HG03175 (cell line): ENCODE results near the gene EIF1AD.
A peak's percentile ranks its signal among the peaks of the same experiment; 100 is the strongest.
"Not testable (repeated sequence)": the region's sequence is repeated elsewhere in the genome, so short reads cannot be mapped to it uniquely, and the experiment has no call there.

Source experiments
- ATAC-seq: cut with Tn5 transposase; IDR thresholded peaks from one replicate; pipeline ENCODE4 v1.9.1; 2021; ENCODE audit warnings: mild to moderate bottlenecking, moderate library complexity; ENCODE audit not compliant: unreplicated experiment

The EIF1AD gene

DNA sequence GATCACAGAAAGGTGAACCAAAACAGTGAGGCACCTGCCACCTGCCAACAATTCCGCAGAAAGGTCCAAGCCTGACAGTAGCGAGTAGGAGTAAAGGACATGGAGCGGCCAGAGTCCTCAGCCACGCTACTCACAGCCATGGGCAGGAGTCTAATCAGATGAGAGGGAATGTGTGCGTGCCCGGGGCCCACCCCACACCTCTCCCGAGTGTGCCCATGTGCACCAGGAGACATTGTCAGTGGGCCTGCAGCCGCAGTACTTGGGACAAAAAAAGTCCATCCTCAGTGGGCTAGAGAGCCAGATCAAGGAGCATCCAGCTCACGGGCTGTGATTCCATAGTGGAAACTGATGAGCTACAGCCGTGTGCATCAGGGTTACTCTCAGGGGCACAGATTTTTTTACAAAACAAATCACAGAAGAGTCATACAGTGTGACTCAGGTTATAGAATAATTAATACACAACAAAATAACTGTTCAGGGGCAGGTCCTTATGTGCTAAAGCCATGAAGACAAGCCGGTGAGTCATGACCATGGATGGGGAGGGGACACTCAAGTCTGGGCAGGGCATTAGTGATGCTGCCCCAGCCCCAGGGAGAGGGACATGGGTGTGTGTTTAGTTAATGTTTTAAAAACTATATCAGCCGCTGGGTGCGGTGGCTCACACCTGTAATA, 28.4 kb downstream of the EIF1AD start:
- no peak for ATAC-seq

DNA sequence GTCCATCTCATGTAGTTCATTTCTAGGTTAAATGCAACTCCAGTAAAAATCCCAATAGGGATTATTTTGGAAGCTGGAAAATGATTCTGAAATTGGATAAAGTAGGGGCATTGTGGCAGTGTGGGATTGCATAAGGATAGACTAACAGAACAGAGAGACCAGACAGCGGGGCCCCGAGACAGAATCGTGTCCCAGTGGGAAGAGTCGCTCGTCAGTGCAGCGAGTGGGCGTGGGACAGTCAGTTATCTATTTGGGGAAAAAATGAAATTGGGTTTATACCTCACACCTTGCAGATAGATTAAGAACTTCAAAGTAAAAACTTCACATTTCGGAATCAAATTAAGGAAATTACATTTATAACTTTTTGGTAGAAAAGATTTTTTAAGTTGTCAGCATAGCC, 29.8 kb downstream of the EIF1AD start:
- ATAC-seq, result no peak

DNA sequence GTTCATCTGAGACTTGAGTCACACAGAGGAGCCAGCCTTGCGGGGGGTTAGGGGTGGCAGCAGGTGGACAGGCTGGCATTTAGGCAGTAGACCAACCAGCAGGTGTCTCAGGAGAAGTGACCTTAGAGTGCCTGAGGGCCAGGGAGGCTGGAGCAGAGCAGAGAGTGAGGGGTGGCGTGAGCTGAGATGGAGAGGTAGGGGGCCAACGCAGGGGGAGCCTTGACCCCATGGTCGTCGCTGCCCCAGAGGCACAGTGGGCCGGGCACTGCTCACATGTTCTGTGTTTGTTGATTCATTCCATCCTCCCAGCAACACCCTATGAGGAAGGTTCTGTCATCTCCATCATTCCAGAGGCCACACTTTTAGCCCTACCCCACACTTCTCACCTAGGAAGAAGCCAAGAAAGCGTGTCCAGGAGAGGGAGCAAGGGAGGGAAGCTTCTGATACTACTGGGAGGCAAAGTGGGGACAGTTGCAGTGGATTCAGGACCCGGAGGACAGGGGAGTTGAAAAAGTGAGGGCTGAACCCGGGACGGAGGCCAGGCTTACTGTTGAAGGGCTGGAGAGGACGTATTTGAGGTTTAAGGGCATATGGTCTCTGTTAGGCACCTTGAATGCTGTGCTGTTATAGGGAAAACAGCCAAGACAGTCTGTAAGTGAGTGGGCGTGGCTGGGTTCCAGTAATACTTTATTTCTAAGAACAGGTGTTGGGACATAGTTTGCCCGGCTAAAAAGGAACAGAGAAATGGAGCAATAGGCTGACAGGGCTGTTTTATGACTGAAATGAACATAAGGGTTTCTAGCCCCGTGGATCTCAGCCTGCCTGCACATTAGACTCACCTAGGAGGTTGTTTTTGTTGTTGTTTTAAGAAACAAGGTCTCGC, 33.1 kb downstream of the EIF1AD start:
- no peak for ATAC-seq

DNA sequence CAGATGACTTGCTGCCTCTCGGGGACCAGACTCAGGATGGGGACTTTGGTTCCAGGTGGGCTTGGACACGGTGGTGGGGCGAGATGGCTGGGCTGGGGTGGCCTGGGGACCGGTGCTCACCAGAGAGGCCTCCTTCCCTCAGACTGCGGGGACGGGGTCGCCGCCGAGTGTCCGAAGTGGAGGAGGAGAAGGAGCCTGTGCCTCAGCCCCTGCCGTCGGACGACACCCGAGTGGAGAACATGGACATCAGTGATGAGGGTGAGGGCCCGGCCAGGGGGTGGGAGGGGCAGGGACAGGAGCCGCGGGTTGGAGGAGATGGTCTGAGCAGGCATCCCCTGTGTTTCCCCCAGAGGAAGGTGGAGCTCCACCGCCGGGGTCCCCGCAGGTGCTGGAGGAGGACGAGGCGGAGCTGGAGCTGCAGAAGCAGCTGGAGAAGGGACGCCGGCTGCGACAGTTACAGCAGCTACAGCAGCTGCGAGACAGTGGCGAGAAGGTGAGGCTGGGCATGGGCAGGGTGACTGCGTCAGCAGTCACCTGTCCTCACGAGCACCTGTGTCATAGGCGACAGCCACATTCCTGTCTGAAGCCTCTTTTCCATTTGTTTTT, 34.5 kb downstream of the EIF1AD start:
- ATAC-seq, result no peak

DNA sequence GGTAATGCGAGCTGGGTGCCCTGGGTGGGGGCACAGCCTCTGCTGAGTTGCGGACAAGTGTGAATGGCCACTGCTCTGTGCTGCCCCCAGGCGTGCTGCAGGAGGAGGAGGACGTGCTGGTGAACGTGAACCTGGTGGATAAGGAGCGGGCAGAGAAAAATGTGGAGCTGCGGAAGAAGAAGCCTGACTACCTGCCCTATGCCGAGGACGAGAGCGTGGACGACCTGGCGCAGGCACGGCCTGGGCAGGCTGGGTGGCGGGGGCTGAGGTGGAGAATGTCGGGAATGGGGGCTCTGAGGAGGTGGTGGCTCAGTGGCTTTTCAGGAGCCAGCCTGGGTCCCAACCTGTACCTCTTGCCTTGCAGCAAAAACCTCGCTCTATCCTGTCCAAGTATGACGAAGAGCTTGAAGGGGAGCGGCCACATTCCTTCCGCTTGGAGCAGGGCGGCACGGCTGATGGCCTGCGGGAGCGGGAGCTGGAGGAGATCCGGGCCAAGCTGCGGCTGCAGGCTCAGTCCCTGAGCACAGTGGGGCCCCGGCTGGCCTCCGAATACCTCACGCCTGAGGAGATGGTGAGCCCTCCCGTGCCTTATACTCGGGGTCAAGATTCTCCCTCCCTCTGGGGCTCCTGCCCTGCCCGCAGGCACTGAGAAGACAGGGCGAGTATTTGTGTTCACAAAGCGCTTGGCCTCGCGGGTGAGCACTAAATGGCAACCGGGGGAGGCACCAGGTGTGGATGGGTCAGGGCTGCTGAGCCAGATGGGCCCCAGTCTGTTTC, 35.8 kb downstream of the EIF1AD start:
- no peak for ATAC-seq

DNA sequence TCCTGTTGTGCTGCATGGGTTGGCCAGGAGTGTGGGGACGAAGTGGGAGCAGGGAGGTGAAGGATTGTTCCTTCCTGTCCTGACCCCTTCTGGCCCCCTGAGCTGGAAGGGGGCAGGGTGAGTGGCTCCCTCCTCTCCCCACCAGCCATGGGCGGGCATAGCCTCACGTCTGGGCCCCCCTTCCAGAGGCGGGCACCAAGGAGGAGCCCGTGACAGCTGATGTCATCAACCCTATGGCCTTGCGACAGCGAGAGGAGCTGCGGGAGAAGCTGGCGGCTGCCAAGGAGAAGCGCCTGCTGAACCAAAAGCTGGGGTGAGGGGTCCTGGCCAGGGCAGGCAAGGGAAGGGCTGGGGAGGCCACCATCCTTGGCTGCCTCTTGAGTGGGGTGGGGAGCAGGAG, 37.1 kb downstream of the EIF1AD start:
- ATAC-seq, result no peak

DNA sequence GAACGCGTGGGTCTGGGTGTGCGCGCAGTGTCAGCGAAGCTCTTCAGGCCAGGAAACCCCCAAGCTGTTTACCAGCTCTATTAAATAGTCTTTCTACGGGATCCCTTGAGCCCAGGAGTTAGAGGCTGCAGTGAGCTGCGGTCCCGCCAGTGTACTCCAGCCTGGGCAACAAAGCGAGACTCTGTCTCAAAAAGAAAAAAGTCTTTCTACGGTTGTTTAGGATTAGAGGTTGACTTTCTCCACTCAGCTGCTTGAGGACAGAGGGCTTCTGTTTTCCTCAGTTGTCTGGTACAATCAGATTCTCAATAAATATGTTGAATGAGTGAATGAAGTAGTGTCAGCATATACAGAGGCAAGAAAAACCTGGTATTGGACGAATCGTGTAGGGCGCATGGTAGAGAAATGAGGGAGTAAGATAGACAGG, 39.8 kb downstream of the EIF1AD start:
- no peak for ATAC-seq

DNA sequence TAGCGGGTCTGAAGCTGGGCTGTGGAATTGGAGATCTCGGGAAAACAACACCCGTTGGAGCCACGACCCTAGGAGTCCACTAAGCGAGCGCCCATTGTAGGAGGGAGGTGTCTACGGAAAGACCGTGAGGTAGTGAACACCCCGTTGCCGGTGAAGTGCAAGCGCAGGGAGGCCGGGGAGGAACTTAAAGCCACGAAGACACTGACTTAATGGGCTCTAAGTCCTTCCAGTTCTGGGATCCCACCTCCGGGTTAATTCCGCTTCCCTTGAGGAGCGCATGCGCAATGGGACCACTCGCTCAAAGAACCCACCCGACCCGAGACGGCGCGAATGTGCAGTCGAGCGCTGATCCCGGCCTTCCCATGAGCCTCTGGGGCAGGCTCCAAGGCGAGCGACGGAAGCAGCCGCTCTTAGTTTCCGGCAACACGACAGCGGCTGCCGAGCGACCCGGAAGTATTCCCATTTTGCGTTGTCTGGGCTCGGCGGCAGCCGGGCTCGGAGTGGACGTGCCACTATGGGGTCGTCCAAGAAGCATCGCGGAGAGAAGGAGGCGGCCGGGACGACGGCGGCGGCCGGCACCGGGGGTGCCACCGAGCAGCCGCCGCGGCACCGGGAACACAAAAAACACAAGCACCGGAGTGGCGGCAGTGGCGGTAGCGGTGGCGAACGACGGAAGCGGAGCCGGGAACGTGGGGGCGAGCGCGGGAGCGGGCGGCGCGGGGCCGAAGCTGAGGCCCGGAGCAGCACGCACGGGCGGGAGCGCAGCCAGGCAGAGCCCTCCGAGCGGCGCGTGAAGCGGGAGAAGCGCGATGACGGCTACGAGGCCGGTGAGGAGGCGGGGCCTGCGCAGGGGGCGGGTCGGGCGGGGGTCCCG, 40.5 kb downstream of the EIF1AD start, which contains the start of gene SART1:
Gene SART1, plus strand, starts transcription at position 468 of the 874 bp plus-strand sequence. Its CDS starts 47 bp downstream, at position 515.
- peak; percentile 85 for ATAC-seq

DNA sequence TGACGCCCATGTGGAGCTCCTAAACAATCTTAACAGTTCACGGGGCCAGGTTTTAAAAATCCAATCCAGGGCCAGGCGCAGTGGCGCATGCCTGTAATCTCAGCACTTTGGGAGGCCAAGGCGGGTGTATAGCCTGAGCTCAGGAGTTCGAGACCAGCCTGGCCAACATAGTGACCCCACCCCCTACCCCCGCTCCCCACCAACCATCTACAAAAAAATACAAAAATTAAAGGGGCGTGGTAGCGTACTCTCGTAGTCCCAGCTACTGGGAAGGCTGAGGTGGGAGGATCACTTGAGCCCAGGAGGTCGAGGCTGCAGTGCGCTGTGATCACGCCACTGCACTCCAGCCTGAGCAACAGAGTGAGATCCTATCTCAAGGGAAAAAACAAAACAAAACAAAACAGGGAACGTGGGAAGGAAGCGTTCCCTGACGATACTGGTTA, 41.1 kb downstream of the EIF1AD start:
- ATAC-seq, result no peak

DNA sequence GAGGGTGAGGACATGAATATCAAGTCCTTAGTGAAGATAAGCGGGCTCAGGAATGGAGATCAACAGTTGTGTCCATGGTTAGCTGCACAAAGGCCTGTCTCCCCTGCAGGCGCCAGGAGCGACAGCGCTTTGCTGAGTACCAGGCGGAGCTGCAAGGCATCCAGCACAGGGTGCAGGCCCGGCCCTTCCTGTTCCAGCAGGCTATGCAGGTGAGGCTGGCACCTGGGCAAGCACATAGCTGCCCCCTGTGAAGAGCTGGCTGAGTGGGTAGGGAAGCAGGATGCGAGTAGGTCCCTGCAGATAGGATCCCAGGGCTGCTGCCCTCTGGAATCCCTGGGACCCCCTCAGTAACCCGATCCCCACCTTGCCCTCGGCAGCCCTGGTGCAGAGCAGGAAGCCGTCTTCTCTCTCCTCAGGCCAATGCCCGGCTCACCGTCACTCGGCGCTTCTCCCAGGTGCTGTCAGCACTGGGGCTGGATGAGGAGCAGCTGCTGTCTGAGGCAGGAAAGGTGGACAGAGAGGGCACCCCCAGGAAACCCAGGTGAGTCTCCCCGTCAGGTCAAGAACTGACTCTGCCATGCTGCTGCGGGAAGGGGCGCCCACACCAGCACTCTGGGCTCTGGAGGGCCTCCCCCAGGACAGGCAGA, 43.1 kb downstream of the EIF1AD start:
- ATAC-seq, result no peak

DNA sequence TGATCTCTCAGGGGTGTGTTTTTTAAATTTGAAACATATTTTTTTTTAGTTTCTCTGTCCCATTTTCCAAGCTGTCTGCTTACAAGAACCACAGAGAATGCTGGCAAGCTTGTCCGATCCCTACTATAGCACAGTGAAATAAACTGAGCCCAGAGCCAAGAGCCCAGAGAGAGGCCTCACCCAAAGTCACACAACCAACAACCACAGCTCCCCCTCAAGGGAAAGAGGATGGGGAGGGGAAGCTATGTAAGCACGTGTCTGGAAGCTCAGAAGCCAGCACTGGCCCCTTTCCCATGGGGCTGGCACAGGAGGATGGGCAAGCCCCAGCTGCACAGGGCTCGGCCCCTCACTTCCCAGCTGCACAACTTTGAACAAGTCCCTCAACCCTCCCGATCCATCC, 43.7 kb downstream of the EIF1AD start:
- no peak for ATAC-seq

DNA sequence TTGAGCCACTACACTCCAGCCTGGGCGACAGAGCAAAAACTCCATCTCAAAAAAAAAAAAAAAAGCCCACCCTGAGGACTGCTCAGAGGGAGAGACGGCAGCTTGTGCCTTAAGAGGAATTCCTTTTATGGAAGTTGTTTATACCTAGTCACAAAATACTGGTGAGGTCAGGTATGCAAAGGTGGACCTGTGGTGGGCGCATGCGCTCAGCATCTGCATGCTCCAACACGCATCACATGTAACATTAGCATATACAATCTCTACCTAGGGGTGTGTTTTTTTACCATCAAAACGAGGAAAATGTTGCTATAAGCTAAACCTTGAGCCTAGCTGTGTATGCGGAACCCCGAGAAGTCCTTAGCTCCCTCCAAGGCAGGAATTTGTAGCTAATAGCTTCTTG, 47.2 kb downstream of the EIF1AD start:
- no peak for ATAC-seq

DNA sequence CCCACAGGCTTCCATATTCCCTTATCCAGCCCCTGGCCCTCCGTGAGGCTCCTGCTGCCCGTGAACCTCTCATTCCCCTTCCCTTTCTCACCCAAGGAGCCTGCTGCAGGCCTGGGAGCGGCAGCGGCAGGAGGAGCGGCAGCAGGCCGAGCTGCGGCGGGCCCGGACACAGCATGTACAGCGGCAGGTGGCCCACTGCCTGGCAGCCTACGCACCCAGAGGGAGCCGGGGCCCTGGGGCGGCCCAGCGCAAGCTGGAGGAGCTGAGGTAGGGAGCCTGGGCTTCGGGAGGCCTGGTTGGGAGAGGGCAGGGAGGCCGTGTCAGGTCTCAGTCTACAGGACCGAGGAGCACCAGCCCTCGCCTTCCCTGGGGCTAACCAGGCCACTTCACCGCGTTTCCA, 48.5 kb downstream of the EIF1AD start:
- ATAC-seq, result no peak

DNA sequence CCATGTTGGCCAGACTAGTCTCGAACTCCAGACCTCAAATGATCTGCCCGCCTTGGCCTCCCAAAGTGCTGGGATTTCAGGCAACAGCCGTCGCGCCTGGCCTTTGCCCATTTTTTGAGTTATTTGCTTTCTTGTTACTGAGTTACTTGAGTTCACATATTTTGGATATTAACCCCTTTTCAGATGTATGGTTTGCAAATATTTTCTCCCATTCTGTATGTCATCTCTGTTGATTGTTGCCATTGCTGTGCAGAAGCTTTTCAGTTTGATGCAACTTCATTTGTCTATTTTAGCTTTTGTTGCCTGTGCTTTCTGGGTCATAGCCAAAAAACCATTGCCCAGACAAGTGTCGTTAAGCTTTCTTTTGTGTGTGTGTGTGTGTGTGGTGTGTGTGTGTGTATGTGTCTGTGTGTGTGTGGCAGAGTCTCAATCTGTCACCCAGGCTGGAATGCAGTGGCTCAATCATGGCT, 49.9 kb downstream of the EIF1AD start:
- no peak for ATAC-seq

DNA sequence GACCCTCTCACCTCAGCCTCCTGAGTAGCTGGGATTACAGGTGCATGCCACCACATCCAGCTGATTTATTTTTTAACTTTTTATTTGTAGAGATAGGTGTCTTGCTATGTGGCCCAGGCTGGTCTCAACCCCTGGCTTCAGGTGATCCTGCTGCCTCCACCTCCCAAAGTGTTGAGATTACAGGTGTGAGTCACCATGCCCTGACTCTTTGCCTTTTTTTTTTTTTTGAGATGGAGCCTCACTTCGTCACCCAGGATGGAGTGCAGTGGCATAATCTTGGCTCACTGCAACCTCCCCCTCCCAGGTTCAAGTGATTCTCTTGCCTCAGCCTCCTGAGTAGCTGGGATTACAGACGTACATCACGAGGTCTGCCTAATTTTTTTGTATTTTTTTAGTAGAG, 50.3 kb downstream of the EIF1AD start:
- ATAC-seq, result not testable (repeated sequence)

DNA sequence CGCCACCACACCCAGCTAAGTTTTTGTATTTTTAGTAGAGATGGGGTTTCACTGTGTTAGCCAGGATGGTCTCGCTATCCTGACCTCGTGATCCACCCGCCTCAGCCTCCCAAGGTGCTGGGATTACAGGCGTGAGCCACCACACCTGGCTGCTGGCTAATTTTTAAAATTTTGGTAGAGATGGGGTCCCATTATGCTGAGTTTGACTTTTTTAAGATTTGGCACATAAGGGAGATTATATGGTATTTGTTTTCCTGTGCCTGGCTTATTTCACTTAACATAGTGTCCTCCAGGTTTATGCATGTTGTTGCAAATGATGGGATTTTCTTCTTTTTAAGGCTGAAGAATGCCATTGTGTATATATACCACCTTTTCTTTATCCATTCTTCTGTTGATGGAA, 51.2 kb downstream of the EIF1AD start:
- not testable (repeated sequence) for ATAC-seq

DNA sequence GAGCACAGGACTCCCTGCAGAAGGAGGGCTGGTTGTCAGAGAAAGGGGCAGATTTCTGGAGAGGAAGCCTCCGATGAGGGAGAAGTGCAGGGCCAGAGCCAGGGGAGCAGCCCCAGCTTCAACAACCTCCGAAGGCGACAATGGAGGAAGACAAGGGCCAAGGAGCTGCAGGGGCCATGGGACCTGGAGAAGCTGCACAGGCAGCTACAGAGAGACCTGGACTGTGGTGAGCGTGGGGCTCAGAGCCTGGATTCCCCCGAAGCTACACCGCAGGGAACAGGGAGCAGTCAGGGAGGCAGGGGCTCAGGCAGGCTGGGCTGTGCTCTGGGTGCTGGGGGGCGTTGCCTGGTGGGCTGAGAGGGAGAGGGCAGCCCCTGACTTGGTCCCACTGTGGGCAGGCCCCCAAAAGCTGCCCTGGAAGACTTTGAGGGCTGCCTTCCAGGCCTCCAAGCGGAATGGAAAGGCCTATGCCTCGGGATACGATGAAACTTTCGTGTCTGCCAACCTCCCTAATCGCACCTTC, 54.3 kb downstream of the EIF1AD start:
- no peak for ATAC-seq

DNA sequence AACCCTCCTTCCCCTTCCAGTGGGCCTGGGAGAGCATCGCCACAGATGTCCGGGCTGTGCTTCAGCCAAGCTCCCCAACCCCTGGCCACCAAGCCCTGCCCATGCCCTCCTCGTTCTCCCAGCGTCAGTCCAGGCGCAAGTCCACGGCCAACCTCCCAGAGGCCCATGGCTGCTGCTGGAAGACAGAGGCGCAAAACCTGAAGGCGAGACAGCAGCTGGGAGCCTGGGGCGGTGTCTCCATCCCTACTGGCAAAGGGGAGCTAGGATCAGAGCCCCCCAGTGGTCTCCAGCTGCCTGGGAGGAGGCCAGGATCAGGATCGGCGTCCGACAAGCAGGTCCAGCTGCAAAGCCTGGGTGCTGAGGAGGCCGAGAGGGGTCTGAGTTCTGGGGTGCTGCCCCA, 54.8 kb downstream of the EIF1AD start:
- no peak for ATAC-seq

DNA sequence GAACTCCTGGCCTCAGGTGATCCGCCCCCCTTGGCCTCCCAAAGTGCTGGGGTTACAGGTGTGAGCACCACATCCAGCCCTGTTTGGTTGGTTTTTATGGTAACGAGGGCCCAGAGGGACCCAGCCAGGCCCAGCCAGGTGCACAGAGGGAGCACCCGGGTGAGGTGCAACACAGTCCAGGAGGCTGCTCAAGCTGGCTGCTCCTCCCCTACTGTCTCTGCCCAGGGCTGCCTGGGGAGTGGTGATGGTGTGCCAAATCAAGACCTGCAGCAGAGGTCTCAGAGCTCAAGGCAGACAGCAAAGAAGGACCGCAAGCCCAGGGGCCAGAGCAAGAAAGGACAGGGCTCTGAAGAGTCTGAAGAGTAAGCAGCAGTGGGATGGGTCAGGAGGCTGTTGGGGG, 55.3 kb downstream of the EIF1AD start:
- ATAC-seq, result no peak
